HFF-Myc (cell line): ENCODE measurements around the gene S100A11.

Experiments used
- DNase-seq: peaks from one replicate; pipeline ENCODE4 v3.0.0-alpha.2; 2011; ENCODE audit warnings: low read depth; ENCODE audit errors: extremely low read depth
- H3K4me3 ChIP-seq: replicated peaks from 2 replicates; pipeline ENCODE4 v1.5.1; 2011; ENCODE audit warnings: low read depth, mild to moderate bottlenecking, control low read depth, low read length
- CTCF ChIP-seq: IDR thresholded peaks from 2 replicates; pipeline ENCODE4 v1.5.1; 2012; ENCODE audit warnings: mild to moderate bottlenecking, low read depth, low read length, control low read depth; ENCODE audit errors: missing control alignments

The S100A11 gene

GRCh38 chr1:152034324-152034653, 2.5 kb downstream of the S100A11 start:
- no peak for DNase-seq
- peak overlapping the region; percentile 76 for H3K4me3 ChIP-seq
- TF ChIP-seq CTCF, result no peak

- TF ChIP-seq CTCF, result no peak
- no peak overlapping the region for H3K4me3 ChIP-seq
These were observed 6.9 kb downstream of the S100A11 start for GRCh38 chr1:152029929-152030211.

GRCh38 chr1:152029144-152029928, 7.5 kb downstream of the S100A11 start:
- DNase-seq, result no peak
- no peak for TF ChIP-seq CTCF
- H3K4me3 ChIP-seq, result no peak overlapping the region

More at GRCh38 chr1:152029929-152030211, 6.9 kb downstream of the S100A11 start:
- DNase-seq, result no peak

- no peak for DNase-seq
- H3K4me3 ChIP-seq, result no peak overlapping the region
- TF ChIP-seq CTCF, result no peak
These were observed 9.9 kb downstream of the S100A11 start for GRCh38 chr1:152026895-152027294.

- no peak for TF ChIP-seq CTCF
- no peak for DNase-seq
- H3K4me3 ChIP-seq, result no peak overlapping the region
These were observed 12.6 kb downstream of the S100A11 start for GRCh38 chr1:152024223-152024622.

- no peak for DNase-seq
- TF ChIP-seq CTCF, result no peak
- no peak overlapping the region for H3K4me3 ChIP-seq
These were observed 13.6 kb downstream of the S100A11 start for GRCh38 chr1:152023221-152023620.

- H3K4me3 ChIP-seq, result no peak overlapping the region
- no peak for TF ChIP-seq CTCF
- DNase-seq, result no peak
These were observed 14.3 kb downstream of the S100A11 start for GRCh38 chr1:152022474-152022873.
